ENCODE data around the gene ARL5A. TPM values are rescaled to one million over a fixed set of nuclear protein-coding genes. Genes with fewer than 3 reads are reported as not detected.

Gene ARL5A
- total RNA-seq, 2 donors from 2014 or later = 28.0 to 33.8 TPM

DNA sequence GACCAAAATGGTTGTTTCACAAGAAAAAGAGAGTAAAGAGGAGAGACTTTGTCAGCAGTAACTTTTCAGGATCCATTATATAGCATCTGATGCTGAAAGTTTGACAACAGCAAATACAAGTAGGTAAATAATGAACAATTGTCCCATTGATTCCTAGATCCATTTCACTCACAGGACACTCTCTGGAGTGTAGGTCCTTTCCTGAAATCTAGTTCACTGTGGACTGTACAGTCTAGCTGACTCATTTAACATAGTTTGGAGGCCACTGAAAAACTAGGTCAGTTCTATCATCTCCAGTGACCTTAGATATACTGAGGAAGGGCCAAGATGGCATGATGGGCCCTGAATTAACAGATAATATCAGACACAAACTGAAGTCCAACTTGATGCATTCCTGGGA is 74.7 kb downstream of the ARL5A start:
- TF ChIP-seq POLR2AphosphoS5 (IDR thresholded peaks at IDR 0.05) = no peak
- no peaks in the 10 kb centered on the region for H3K36me3 ChIP-seq
- intact Hi-C loops (cut with DNase I) = no loop called here
- H3K27me3 ChIP-seq (replicated peaks; ENCODE audit: insufficient read depth) = no peaks in the 10 kb centered on the region
- no peaks in the 10 kb centered on the region for H3K9me3 ChIP-seq
- no peaks in the 10 kb centered on the region for H3K4me1 ChIP-seq (replicated peaks)
- no peak overlapping the region for H3K27ac ChIP-seq
- no peak for DNase-seq (ENCODE audit: low spot score)
- no peak overlapping the region for H3K4me3 ChIP-seq

Other genes starting within 250 kb of the ARL5A start
- 10 to 100 TPM in 1 of 2 donors, 1 to 10 TPM in 1; 7.3 to 57.9 TPM for gene NEB, start 93.9 kb downstream of the ARL5A start, total RNA-seq